Chondrocyte (in vitro differentiated cells): Measurements from ENCODE around the gene TAP2. TPM values are rescaled to one million over a fixed set of nuclear protein-coding genes. Genes with fewer than 3 reads are reported as not detected.
A peak's percentile ranks its signal among the peaks of the same experiment; 100 is the strongest.

Experiments used
- DNase-seq: peaks from one replicate; pipeline ENCODE4 v3.0.0; 2021; ENCODE audit warnings: mixed read lengths, low spot score
- H3K27ac Mint-ChIP-seq: one replicate; pipeline ENCODE4 v1.8.0; 2021; ENCODE audit warnings: mild to moderate bottlenecking, moderate library complexity, mixed read lengths; ENCODE audit not compliant: unreplicated experiment
- H3K27me3 Mint-ChIP-seq: 2 replicates; pipeline ENCODE4 v1.8.0; 2021; ENCODE audit warnings: low read depth, mixed read lengths
- H3K36me3 Mint-ChIP-seq: 2 replicates; pipeline ENCODE4 v1.8.0; 2021; ENCODE audit warnings: low read depth, mixed read lengths
- H3K4me1 Mint-ChIP-seq: 2 replicates; pipeline ENCODE4 v1.8.0; 2021; ENCODE audit warnings: low read depth, mild to moderate bottlenecking, mixed read lengths
- H3K4me3 Mint-ChIP-seq: one replicate; pipeline ENCODE4 v1.8.0; 2021; ENCODE audit warnings: mild to moderate bottlenecking, moderate library complexity, mixed read lengths; ENCODE audit not compliant: unreplicated experiment
- H3K9me3 Mint-ChIP-seq: 2 replicates; pipeline ENCODE4 v1.8.0; 2021; ENCODE audit warnings: low read depth, mixed read lengths
- total RNA-seq: library from RNA; stranded (reverse); gene quantifications from 3 replicates; pipeline ENCODE4 v1.2.1, GENCODE V29; 2021
- TF ChIP-seq, protein P1 (sequence below): fragments of 200-600 bp; sonication (generic); IDR thresholded peaks from 2 replicates; pipeline ENCODE4 v1.5.0; 2021; ENCODE audit warnings: antibody characterized with exemption, mild to moderate bottlenecking, moderate library complexity

The TAP2 gene
- total RNA-seq, 1 donor from 2014 or later: 20.3 TPM

DNA sequence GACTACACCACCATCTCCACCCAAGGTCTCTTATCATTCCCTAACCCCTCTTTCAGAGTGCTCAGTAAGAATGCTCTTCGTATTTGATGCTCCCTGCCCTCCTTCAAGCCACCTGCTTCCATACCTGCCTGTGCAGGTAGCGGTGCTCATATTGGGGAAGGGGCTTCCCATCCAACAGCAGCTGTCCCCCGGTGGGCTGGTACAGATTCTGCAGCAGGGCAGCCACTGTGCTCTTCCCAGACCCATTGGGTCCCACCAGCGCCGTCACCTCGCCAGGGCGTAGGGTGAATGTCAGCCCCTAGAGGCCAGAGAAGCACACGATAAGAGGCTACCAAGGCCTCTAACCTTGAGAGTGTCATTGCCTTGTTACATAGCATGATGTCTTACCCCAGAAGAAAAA, 9.3 kb upstream of the TAP2 start:
- no peak overlapping the region for H3K27ac Mint-ChIP-seq
- H3K36me3 Mint-ChIP-seq: peaks cover 29% of the 10 kb centered on the region
- H3K9me3 Mint-ChIP-seq: no peaks in the 10 kb centered on the region
- H3K4me1 Mint-ChIP-seq: peaks cover 30% of the 10 kb centered on the region
- H3K4me3 Mint-ChIP-seq: no peak overlapping the region
- TF ChIP-seq, protein P1, sequence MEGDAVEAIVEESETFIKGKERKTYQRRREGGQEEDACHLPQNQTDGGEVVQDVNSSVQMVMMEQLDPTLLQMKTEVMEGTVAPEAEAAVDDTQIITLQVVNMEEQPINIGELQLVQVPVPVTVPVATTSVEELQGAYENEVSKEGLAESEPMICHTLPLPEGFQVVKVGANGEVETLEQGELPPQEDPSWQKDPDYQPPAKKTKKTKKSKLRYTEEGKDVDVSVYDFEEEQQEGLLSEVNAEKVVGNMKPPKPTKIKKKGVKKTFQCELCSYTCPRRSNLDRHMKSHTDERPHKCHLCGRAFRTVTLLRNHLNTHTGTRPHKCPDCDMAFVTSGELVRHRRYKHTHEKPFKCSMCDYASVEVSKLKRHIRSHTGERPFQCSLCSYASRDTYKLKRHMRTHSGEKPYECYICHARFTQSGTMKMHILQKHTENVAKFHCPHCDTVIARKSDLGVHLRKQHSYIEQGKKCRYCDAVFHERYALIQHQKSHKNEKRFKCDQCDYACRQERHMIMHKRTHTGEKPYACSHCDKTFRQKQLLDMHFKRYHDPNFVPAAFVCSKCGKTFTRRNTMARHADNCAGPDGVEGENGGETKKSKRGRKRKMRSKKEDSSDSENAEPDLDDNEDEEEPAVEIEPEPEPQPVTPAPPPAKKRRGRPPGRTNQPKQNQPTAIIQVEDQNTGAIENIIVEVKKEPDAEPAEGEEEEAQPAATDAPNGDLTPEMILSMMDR: no peak
- no peak for DNase-seq
- no peaks in the 10 kb centered on the region for H3K27me3 Mint-ChIP-seq

DNA sequence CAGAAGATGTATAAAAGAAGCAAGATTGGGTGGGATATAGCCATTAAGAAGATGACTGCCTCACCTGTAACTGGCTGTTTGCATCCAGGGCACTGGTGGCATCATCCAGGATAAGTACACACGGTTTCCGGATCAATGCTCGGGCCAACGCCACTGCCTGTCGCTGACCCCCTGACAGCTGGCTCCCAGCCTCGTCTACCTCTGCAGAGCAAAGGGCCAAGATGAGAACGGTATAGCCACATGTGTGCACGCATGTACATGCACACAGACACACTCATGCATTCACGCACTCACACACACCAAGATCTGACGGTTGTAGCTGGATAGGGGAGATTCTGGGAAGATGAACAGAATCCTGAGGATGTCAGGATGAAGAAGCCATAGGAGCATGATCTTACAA, 8.5 kb upstream of the TAP2 start:
- Mint-ChIP-seq H3K27me3 (no peaks in the 10 kb centered on the region), H3K4me3 (no peak overlapping the region), H3K36me3 (peaks cover 29% of the 10 kb centered on the region), H3K9me3 (no peaks in the 10 kb centered on the region), H3K4me1 (peaks cover 22% of the 10 kb centered on the region), H3K27ac (no peak overlapping the region)
- no peak for DNase-seq
- TF ChIP-seq, protein P1: no peak

DNA sequence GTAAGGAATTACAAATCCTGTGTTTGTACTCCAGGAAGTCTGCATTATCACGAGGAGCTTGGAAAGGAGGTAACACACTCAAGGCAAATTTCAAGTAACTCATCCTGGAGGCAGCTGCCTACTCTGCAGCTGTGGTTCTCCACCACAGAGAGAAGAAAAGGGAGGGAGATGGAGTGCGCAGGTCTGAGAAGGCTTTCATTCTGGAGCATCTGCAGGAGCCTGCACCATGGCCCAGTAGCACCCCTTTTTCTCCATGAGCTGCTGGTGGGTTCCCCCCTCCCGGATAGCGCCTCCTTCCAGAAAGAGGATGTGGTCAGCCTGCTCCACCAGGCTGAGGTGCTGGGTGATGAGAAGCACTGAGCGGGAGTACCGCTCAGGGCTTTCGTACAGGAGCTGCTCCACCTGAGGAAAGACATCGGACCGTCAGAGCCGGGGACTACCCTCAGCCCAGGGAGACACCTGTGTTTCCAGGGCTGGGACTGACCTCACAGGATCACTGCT, 6.9 kb upstream of the TAP2 start:
- peaks cover 18% of the 10 kb centered on the region for H3K4me1 Mint-ChIP-seq
- no peak for DNase-seq
- no peaks in the 10 kb centered on the region for H3K9me3 Mint-ChIP-seq
- peaks cover 22% of the 10 kb centered on the region for H3K36me3 Mint-ChIP-seq
- H3K27me3 Mint-ChIP-seq: no peaks in the 10 kb centered on the region
- TF ChIP-seq, protein P1: no peak
- H3K4me3 Mint-ChIP-seq: no peak overlapping the region
- no peak overlapping the region for H3K27ac Mint-ChIP-seq

DNA sequence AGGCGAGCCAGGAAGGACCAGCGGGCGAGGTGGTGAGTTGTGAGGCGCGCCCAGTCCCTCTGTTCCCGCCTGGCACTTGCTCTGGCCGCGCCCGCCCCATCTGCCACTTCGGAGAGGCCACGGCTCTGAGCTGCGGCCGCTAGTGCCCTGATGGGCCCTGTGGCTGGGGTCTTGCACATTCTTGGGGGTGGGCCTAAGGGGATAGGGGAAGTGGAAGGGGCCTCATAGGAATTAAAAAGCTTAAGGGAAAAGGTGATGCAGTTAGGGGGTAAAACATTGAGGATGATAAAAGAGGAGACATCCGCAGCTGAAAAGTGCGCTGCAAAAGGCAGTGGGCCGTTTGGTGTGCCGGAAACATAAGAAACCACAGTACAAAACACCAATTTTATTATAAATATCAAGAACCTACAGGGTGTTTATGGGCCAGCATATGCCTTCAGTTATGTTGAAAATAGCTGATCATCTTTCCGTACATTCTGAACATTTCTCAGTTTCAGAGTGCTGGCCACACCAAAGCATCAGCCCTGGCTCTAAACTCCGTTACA, 6.4 kb upstream of the TAP2 start:
- Mint-ChIP-seq H3K4me3 (peak overlapping the region; percentile 94), H3K27ac (peak overlapping the region; percentile 96), H3K4me1 (peaks cover 18% of the 10 kb centered on the region), H3K36me3 (peaks cover 20% of the 10 kb centered on the region), H3K9me3 (no peaks in the 10 kb centered on the region), H3K27me3 (no peaks in the 10 kb centered on the region)
- TF ChIP-seq, protein P1: no peak
- DNase-seq: no peak

DNA sequence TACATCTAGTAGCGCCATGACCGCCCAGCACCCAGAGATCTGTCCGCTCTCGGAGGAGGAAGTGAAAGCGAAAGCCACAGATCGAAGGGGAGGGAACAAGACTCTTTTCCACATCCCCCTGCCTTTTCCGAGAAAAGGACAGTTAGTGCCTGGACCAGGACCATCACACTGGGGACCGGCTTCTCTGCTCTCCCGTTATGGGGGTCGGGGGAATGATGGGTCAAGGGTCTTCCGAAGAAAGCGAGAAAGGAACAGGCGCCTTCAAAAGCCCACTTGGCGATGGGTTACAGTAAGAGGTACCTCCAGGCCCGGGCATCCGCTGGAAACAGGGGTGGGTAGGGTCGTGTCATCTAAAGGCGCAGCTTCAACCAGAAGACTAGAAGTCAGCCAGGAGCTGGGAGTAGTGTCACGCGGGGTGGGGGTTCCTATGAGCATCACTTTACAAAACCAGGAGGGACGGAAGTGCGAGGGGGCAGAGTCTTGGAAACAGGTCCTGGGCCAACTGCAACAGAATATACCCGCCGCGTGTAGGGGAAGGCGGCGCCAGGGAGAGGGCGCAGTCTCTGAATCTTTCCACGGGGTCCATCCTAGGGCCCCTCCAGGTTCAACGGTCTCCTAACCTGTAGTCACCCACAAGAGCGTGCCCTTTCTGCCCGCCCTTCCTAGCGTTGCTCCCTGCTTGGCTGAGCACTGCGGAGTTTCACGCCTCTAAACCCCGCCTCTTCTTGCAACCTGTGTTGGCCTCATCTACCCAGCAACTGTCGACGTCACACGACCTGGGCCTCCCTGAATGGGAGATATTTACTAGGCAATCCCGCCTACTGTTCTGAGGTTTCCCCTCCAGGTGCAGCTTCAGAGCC, 5.7 kb upstream of the TAP2 start, which contains the start of gene PSMB8:
PSMB8 (minus strand) TSS at position 69 of the 860 bp plus-strand sequence; CDS start at position 18, 51 bp downstream.
- Mint-ChIP-seq H3K4me1 (peaks cover 18% of the 10 kb centered on the region), H3K4me3 (peak within 1 kb of the TSS; percentile 94), H3K9me3 (no peaks in the 10 kb centered on the region), H3K27ac (peak within 1 kb of the TSS; percentile 96), H3K27me3 (no peaks in the 10 kb centered on the region), H3K36me3 (peaks cover 18% of the 10 kb centered on the region)
- TF ChIP-seq, protein P1: peak; percentile 71
- DNase-seq: no peak
